AG04449 (cell line): ENCODE data around the gene KAZN.

Source experiments
- CTCF ChIA-PET: fragments of 350-600 bp; formaldehyde crosslinking; extraction: SDS; loops from one replicate; lab custom pipeline; 2021; ENCODE audit warnings: antibody characterized with exemption; lab: Yijun Ruan, JAX
- POLR2A ChIA-PET: fragments of 400-600, 350-600 bp; formaldehyde crosslinking; extraction: SDS; loops from one replicate; lab custom pipeline; 2020; ENCODE audit warnings: antibody characterized with exemption, inconsistent platforms; lab: Yijun Ruan, JAX
- DNase-seq: peaks from one replicate; pipeline ENCODE4 v3.0.0-alpha.2; 2010; ENCODE audit warnings: low read depth, low spot score
- H3K4me3 ChIP-seq: 2 replicates; pipeline ENCODE4 v1.5.1; 2011; ENCODE audit warnings: low read depth, mild to moderate bottlenecking, control low read depth, low read length
- TF ChIP-seq, protein P1 (sequence below): IDR thresholded peaks from one replicate; pipeline ENCODE4 v1.5.1; 2011; ENCODE audit warnings: mild to moderate bottlenecking, moderate library complexity, low read length, control low read depth, inconsistent platforms; ENCODE audit not compliant: insufficient read depth; ENCODE audit errors: missing control alignments

The KAZN gene

DNA sequence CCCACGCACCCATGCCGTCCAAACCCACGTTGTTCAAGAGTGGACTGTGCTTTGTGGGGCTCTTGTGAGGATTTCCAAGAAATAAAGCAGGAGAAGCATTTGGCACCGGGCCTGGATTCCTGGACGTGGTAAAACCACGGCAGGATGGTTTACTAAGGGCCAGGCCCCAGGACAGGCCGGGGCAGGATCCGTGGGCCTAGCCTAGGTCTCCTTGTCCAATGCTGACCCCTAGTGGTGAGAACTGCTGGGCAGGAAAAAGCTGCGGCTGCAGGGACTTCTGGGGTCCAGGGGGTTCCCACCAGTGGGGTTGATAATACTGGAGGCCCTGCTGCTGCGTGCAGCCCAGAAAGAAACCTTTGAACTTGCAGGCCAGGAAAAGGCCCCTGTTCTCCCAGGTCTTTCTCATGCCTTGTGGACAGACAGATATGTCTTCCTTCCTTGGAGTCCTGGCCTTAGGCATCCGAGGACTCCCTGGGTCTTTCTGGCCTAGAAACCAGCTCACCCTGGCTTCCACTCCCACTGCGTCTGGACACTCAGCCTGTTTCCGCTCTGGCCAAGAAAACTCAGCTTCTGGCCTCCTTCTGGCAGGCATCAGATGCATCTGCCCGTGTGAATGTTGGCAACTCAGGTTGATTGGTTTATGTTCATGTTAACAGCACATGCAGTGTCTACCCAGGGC is 448.1 kb downstream of the KAZN start:
- peak; percentile 38 for DNase-seq
- CTCF ChIA-PET: interaction anchor here (0.7 to 3.7 kb wide), 33 partner anchors 9 to 933 kb away, joined by 3 to 32 read pairs (median 4); no protein-coding TSS in a partner anchor
- TF ChIP-seq, protein P1, sequence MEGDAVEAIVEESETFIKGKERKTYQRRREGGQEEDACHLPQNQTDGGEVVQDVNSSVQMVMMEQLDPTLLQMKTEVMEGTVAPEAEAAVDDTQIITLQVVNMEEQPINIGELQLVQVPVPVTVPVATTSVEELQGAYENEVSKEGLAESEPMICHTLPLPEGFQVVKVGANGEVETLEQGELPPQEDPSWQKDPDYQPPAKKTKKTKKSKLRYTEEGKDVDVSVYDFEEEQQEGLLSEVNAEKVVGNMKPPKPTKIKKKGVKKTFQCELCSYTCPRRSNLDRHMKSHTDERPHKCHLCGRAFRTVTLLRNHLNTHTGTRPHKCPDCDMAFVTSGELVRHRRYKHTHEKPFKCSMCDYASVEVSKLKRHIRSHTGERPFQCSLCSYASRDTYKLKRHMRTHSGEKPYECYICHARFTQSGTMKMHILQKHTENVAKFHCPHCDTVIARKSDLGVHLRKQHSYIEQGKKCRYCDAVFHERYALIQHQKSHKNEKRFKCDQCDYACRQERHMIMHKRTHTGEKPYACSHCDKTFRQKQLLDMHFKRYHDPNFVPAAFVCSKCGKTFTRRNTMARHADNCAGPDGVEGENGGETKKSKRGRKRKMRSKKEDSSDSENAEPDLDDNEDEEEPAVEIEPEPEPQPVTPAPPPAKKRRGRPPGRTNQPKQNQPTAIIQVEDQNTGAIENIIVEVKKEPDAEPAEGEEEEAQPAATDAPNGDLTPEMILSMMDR: peak; percentile 88
- no peak overlapping the region for H3K4me3 ChIP-seq
- POLR2A ChIA-PET: no interaction called here

DNA sequence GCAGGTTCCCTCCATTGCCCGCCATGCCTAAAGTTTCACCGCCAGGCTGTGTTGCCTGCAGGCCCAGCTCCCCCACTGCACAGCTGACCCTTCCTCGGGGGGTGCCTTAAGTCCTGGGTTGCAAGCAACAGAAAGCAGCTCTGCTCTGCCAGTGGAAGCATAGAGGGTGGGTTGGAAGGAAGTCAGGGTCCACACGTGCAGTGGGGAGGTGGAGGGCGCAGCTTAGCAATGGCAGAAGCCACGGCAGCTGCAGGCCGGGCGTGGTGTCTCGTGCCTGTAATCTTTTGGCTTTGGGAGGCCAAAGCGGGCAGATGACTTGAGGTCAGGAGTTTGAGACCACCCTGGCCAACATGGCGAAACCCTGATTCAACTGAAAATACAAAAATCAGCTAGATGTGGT is 448.8 kb downstream of the KAZN start:
- no peak for DNase-seq
- ChIA-PET CTCF (interaction anchor here (0.7 to 3.7 kb wide), 33 partner anchors 9 to 934 kb away, joined by 3 to 32 read pairs (median 4); no protein-coding TSS in a partner anchor), POLR2A (no interaction called here)

DNA sequence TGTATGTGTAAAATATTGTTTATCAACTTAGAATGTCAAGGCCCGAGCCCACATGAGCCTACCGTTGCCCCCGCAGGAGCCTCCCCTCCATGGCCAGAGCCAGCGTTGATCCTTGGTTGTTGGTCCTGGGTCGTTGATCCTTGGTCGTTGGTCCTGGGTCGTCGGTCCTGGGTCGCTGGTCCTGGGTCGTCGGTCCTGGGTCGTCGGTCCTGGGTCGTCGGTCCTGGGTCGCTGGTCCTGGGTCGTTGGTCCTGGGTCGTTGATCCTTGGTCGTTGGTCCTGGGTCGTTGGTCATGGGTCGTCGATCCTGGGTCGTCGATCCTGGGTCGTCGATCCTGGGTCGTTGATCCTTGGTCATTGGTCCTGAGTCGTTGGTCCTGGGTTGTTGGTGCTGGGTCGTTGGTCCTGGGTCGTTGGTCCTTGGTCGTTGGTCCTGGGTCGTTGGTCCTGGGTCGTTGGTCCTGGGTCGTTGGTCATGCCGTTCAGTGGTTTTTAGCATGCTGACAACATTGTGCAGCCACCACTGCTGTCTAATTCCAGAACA is 450.0 kb downstream of the KAZN start:
- ChIA-PET CTCF (interaction anchor here (3.7 kb wide), 1 partner anchor 270 kb away, joined by 32 read pairs; no protein-coding TSS in a partner anchor), POLR2A (no interaction called here)
- TF ChIP-seq, protein P1: no peak
- H3K4me3 ChIP-seq: no peak overlapping the region
- no peak for DNase-seq

More for the DNA sequence above, 448.8 kb downstream of the KAZN start:
- no peak overlapping the region for H3K4me3 ChIP-seq
- TF ChIP-seq, protein P1: no peak

DNA sequence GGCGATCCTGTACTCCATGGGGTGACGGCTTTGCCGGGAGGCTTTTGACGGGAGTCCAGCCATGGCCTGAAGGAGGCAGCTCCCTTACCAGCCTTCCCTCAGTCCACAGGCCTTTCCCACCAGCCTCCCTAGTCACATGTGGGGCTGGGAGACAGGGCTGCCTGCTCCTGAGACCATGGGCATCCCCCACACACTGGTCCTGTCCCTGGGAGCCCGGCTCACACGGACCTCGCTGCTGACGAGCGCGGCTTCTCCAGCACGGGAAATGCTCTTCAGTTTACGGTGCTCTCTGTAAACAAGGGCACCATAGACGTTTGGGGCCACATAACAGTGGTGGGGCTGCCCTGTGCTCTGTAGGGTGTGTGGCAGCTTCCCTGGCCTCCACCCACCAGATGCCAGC is 450.6 kb downstream of the KAZN start:
- DNase-seq: no peak
- no peak overlapping the region for H3K4me3 ChIP-seq
- TF ChIP-seq, protein P1: no peak
- CTCF ChIA-PET: no interaction called here
- POLR2A ChIA-PET: no interaction called here

DNA sequence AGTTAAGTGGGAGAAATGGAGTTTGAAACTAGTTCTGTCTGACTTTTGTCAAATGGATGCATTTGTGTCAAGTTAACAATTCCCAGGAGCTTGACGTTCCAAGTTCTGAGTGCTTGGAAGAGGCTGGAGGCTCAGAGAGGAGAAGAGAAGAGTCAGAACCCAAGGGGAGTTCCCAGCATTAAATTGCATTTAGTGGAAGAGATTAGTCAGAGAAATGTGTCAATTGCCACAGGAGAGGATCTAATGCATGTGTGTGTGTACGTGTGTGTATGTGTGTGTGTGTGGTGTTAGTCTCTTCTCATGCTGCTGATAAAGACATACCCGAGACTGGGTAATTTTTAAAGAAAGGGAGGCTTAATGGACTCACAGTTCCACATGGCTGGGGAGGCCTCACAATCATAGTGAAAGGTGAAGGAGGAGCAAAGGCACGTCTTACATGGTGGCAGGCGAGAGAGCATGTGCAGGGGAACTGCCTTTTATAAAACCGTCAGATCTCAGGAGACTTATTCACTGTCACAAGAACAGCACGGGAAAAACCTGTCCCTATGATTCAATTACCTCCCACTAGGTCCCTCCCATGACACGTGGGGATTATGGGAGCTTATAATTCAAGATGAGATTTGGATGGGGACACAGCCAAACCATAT is 453.5 kb downstream of the KAZN start:
- H3K4me3 ChIP-seq: no peak overlapping the region
- ChIA-PET CTCF (interaction anchor here (2.1 kb wide), 1 partner anchor 25 kb away, joined by 7 read pairs; no protein-coding TSS in a partner anchor), POLR2A (no interaction called here)
- TF ChIP-seq, protein P1: no peak
- DNase-seq: no peak

DNA sequence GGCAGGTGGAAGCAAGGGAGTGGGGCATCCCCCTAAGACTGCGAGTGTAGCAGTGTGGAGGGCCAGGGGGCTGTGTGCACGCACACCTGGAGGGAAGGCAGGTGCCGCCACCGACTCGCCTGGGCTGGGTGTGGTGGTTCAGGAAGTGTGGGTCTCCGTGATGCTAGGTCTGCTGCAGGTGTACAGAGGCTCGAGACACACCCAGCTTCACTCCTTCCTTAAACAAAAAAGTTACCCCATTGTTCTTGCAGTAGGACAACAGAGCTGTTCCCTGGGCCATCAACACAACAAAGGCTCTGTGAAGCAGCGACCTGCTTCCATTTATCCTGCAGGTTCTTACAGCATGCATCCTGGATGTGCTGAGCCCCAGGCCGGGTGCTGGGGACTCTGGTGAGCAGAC is 454.7 kb downstream of the KAZN start:
- CTCF ChIA-PET: interaction anchor here (2.1 kb wide), 1 partner anchor 26 kb away, joined by 7 read pairs; no protein-coding TSS in a partner anchor
- POLR2A ChIA-PET: no interaction called here
- DNase-seq: no peak
- no peak overlapping the region for H3K4me3 ChIP-seq
- TF ChIP-seq, protein P1: no peak
